HG02642 (cell line): Measurements from ENCODE around the gene PTCH1.

Experiments used
- ATAC-seq: cut with Tn5 transposase; IDR thresholded peaks from one replicate; pipeline ENCODE4 v1.9.1; 2021; ENCODE audit warnings: mild to moderate bottlenecking; ENCODE audit not compliant: unreplicated experiment, poor library complexity

The PTCH1 gene

GRCh38 chr9:95446259-95446658 lies 70.5 kb downstream of the PTCH1 start:
- no peak for ATAC-seq

GRCh38 chr9:95444160-95444559 lies 72.6 kb downstream of the PTCH1 start:
- ATAC-seq: no peak

- ATAC-seq: no peak
Observed at GRCh38 chr9:95443301-95443700, 73.5 kb downstream of the PTCH1 start.

- no peak for ATAC-seq
Observed at GRCh38 chr9:95441081-95441480, 75.7 kb downstream of the PTCH1 start.

GRCh38 chr9:95440447-95440846 lies 76.3 kb downstream of the PTCH1 start:
- no peak for ATAC-seq

GRCh38 chr9:95438561-95439357 lies 78.0 kb downstream of the PTCH1 start:
- no peak for ATAC-seq

GRCh38 chr9:95437559-95437958 lies 79.2 kb downstream of the PTCH1 start:
- no peak for ATAC-seq

- ATAC-seq: no peak
Observed at GRCh38 chr9:95436416-95436815, 80.4 kb downstream of the PTCH1 start.

GRCh38 chr9:95435074-95435728 lies 81.6 kb downstream of the PTCH1 start:
- ATAC-seq: no peak

GRCh38 chr9:95434116-95435073 lies 82.4 kb downstream of the PTCH1 start:
- no peak for ATAC-seq

- no peak for ATAC-seq
Observed at GRCh38 chr9:95433096-95433819, 83.5 kb downstream of the PTCH1 start.

- no peak for ATAC-seq
Observed at GRCh38 chr9:95431286-95431685, 85.5 kb downstream of the PTCH1 start.

GRCh38 chr9:95429948-95430620 lies 86.7 kb downstream of the PTCH1 start:
- no peak for ATAC-seq

- no peak for ATAC-seq
Observed at GRCh38 chr9:95429096-95429495, 87.7 kb downstream of the PTCH1 start.

- no peak for ATAC-seq
Observed at GRCh38 chr9:95425910-95426551, 90.7 kb downstream of the PTCH1 start.

GRCh38 chr9:95422650-95423049 lies 94.1 kb downstream of the PTCH1 start:
- no peak for ATAC-seq

GRCh38 chr9:95420518-95420917 lies 96.3 kb downstream of the PTCH1 start:
- ATAC-seq: no peak

- no peak for ATAC-seq
Observed at GRCh38 chr9:95419444-95419843, 97.3 kb downstream of the PTCH1 start.

- ATAC-seq: no peak
Observed at GRCh38 chr9:95415158-95415557, 101.6 kb downstream of the PTCH1 start.
